ENCODE data around the gene SLC19A3. TPM values are rescaled to one million over a fixed set of nuclear protein-coding genes. Genes with fewer than 3 reads are reported as not detected.
"Not testable (repeated sequence)": the region's sequence is repeated elsewhere in the genome, so short reads cannot be mapped to it uniquely, and the experiment has no call there.

Gene SLC19A3
- total RNA-seq (2014; rRNA removed; shearing (Covaris generic); ENCODE audit: low replicate concordance), result not detected in 2 replicates

DNA sequence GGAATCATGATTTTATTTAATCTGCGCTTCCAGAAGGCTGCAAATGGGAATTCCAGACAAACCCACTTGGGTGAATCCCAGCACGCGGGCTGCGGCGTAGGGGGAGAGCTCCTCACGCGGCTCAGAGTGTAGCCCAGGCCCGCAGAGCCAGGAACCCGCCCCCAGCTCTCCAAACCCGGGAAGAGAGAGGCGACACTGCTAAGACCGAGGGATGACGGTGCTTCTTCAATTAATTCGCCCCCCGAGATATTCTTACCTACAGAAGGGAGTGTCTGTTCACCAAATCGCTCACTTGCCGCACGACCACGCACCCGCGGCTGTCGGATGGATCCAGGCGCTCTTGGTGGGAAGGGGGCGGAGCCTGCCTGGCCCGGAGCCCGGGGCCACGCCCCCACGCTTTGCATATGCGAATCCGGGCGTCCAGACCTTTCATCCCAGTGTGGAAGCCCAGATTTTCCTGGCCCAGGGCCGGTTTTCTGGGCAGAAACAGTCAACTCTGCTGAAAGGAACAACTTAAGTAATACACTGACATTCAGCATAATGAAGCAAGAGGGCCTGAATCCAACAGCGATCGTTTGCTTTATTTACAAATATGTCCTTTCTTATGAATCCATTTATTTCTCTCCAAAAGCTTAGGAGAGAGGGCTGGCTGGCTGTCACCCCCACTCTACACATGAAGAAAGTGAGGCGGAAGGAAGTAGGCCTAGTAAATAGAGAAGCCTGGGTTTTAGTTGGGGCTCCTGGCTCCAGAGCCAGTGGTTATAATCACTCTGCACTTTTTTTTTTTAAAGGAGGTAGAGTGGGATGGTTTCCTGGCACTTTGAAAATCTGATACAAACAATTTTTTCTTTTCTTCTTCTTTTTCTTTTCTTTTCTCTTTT lies at the start of gene SLC19A3:
TSS of gene SLC19A3 (minus strand) at position 342 of the 881 bp plus-strand sequence. CDS start 15,710 bp downstream, outside the sequence.
- H4K20me1 ChIP-seq (ENCODE audit: insufficient read depth, low read depth, low read length), result no peaks in the 10 kb centered on the region
- no peak within 1 kb of the TSS for H3K9ac ChIP-seq (ENCODE audit: low read length)
- DNase-seq, result no peak
- H3K9me3 ChIP-seq (ENCODE audit: low read length), result no peaks in the 10 kb centered on the region
- no peaks in the 10 kb centered on the region for H3K9me2 ChIP-seq (replicated peaks; ENCODE audit: insufficient read depth, low read length)
- H3K79me2 ChIP-seq (ENCODE audit: low read length), result no peaks in the 10 kb centered on the region
- no peaks in the 10 kb centered on the region for H3K27me3 ChIP-seq (ENCODE audit: low read length)
- H3K27ac ChIP-seq (ENCODE audit: low read length), result no peak within 1 kb of the TSS
- no peak within 1 kb of the TSS for H3K4me3 ChIP-seq (ENCODE audit: low read length)
- H3K4me2 ChIP-seq (ENCODE audit: low read depth, low read length, poor library complexity, severe bottlenecking), result no peak within 1 kb of the TSS
- no peak within 1 kb of the TSS for H2AFZ ChIP-seq (ENCODE audit: low read length)
- no peaks in the 10 kb centered on the region for H3K36me3 ChIP-seq (ENCODE audit: insufficient read depth, low read length)
- H3K4me1 ChIP-seq (ENCODE audit: low read length), result no peaks in the 10 kb centered on the region

DNA sequence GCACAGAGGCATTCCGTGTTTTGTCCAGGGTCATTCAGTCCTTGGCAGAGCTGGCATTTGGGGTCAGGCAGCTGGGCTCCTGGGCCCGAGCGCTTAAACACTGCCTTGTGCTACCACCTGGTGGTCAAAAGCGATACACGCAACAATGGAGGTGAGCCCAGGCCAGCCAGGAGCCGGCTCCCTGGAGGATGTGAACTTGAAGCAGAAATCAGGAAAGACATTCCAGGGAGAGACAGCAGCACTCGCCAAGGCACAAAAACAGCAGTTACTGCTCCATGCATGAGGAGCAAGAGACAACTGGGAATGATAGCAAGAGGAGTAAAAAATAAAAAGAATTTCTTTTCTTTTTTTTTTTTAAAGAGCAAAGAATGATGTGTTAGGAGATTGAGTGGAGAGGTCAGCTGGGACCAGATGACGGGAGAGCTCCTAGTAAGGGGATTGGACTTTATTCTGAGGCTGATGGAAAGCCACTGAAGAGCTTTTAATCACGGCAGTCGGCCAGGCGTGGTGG lies 48.6 kb upstream of the SLC19A3 start:
- no peak overlapping the region for H3K9ac ChIP-seq (ENCODE audit: low read length)
- H3K9me3 ChIP-seq (ENCODE audit: low read length), result no peaks in the 10 kb centered on the region
- no peaks in the 10 kb centered on the region for H3K79me2 ChIP-seq (ENCODE audit: low read length)
- H3K4me2 ChIP-seq (ENCODE audit: low read depth, low read length, poor library complexity, severe bottlenecking), result no peak overlapping the region
- no peak overlapping the region for H3K27ac ChIP-seq (ENCODE audit: low read length)
- no peaks in the 10 kb centered on the region for H4K20me1 ChIP-seq (ENCODE audit: insufficient read depth, low read depth, low read length)
- no peaks in the 10 kb centered on the region for H3K9me2 ChIP-seq (replicated peaks; ENCODE audit: insufficient read depth, low read length)
- peak; percentile 82 for DNase-seq
- H3K4me3 ChIP-seq (ENCODE audit: low read length), result no peak overlapping the region
- no peak overlapping the region for H2AFZ ChIP-seq (ENCODE audit: low read length)
- H3K4me1 ChIP-seq (ENCODE audit: low read length), result no peaks in the 10 kb centered on the region
- no peaks in the 10 kb centered on the region for H3K36me3 ChIP-seq (ENCODE audit: insufficient read depth, low read length)
- H3K27me3 ChIP-seq (ENCODE audit: low read length), result no peaks in the 10 kb centered on the region

GRCh38 chr2:227765788-227766372 lies 48.1 kb upstream of the SLC19A3 start:
- no peaks in the 10 kb centered on the region for H3K36me3 ChIP-seq (ENCODE audit: insufficient read depth, low read length)
- no peak overlapping the region for H3K4me3 ChIP-seq (ENCODE audit: low read length)
- H3K4me1 ChIP-seq (ENCODE audit: low read length), result no peaks in the 10 kb centered on the region
- no peaks in the 10 kb centered on the region for H4K20me1 ChIP-seq (ENCODE audit: insufficient read depth, low read depth, low read length)
- H3K27ac ChIP-seq (ENCODE audit: low read length), result no peak overlapping the region
- no peaks in the 10 kb centered on the region for H3K9me2 ChIP-seq (replicated peaks; ENCODE audit: insufficient read depth, low read length)
- no peak overlapping the region for H2AFZ ChIP-seq (ENCODE audit: low read length)
- no peaks in the 10 kb centered on the region for H3K79me2 ChIP-seq (ENCODE audit: low read length)
- H3K4me2 ChIP-seq (ENCODE audit: low read depth, low read length, poor library complexity, severe bottlenecking), result no peak overlapping the region
- H3K27me3 ChIP-seq (ENCODE audit: low read length), result no peaks in the 10 kb centered on the region
- DNase-seq, result no peak
- H3K9me3 ChIP-seq (ENCODE audit: low read length), result no peaks in the 10 kb centered on the region
- no peak overlapping the region for H3K9ac ChIP-seq (ENCODE audit: low read length)

DNA sequence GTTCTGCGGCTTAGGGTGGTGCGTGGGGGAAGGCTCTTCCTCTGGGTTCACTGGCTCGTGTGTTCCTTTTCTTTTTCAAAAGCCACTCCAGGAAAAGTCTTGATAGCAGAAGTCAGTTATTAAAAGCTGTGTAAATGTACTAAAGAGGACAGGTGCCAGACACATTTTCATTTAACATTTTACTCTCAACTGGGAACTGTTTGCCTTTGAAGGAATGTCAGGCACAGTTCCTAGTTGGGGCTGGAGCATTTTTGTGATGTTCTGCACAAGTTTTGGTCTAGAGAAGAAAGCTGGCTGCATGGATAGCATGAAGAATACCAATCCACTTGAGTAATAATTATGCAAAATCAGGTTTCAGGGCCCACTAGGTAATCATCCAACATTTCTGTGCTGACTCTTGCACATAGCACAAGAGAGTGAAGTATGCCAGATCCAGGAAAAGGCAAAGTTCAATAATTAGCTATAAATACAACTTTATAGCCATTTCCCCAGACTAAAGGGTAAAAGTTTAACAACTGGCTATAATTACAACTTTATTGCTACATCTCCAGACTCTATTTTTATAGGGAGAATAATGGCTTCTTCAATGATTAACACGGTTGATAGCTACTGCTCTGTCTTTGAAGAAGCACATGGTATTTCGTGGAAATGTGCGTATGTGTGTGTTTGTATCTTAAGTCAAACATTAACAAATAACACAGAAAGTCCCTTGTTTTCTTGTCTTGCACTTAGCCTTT lies 44.1 kb upstream of the SLC19A3 start:
- Histone ChIP-seq H3K4me1 (ENCODE audit: low read length) (no peaks in the 10 kb centered on the region), H2AFZ (ENCODE audit: low read length) (no peak overlapping the region), H4K20me1 (ENCODE audit: insufficient read depth, low read depth, low read length) (no peaks in the 10 kb centered on the region), H3K9me2 (replicated peaks; ENCODE audit: insufficient read depth, low read length) (no peaks in the 10 kb centered on the region), H3K4me2 (ENCODE audit: low read depth, low read length, poor library complexity, severe bottlenecking) (no peak overlapping the region), H3K27me3 (ENCODE audit: low read length) (no peaks in the 10 kb centered on the region), H3K4me3 (ENCODE audit: low read length) (no peak overlapping the region), H3K36me3 (ENCODE audit: insufficient read depth, low read length) (no peaks in the 10 kb centered on the region), H3K9me3 (ENCODE audit: low read length) (no peaks in the 10 kb centered on the region), H3K27ac (ENCODE audit: low read length) (no peak overlapping the region), H3K79me2 (ENCODE audit: low read length) (no peaks in the 10 kb centered on the region), H3K9ac (ENCODE audit: low read length) (no peak overlapping the region)
- no peak for DNase-seq

DNA sequence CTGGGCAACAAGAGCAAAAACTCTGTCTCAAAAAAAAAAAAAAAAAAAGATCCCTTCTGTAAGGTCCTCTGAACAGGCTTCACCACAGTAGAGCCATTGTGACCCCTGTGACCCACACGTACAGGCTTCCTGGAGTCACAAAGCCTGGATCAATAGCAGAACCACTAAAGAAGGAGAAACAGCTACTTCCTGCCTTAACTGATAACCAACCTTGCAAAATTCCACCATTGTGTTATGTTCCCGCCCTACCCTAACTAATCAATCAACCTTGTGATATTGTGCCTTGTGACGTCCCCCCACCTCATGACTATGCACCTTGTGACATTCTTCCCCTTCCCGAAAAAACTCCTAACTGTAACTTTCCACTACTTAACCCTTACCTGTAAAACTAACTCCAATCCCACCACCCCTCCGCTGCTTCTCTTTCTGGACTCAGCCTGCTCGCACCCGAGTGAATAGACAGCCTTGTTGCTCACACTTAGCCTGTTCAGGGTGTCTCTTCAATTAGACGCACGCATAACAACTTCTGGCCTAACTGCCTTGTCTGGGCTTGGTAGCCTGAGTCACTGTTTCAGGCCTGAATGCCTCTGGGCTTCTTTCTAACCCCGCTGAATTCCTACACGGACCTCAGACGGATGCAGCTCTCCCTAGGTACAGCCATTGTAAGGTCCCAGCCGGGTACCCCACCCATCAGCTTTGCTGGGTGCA lies 41.7 kb upstream of the SLC19A3 start:
- Histone ChIP-seq H2AFZ (ENCODE audit: low read length) (no peak overlapping the region), H3K4me3 (ENCODE audit: low read length) (no peak overlapping the region), H3K79me2 (ENCODE audit: low read length) (no peaks in the 10 kb centered on the region), H3K9ac (ENCODE audit: low read length) (no peak overlapping the region), H3K27me3 (ENCODE audit: low read length) (no peaks in the 10 kb centered on the region), H3K4me1 (ENCODE audit: low read length) (no peaks in the 10 kb centered on the region), H3K27ac (ENCODE audit: low read length) (no peak overlapping the region), H3K4me2 (ENCODE audit: low read depth, low read length, poor library complexity, severe bottlenecking) (no peak overlapping the region), H3K36me3 (ENCODE audit: insufficient read depth, low read length) (no peaks in the 10 kb centered on the region), H3K9me3 (ENCODE audit: low read length) (no peaks in the 10 kb centered on the region), H4K20me1 (ENCODE audit: insufficient read depth, low read depth, low read length) (no peaks in the 10 kb centered on the region), H3K9me2 (replicated peaks; ENCODE audit: insufficient read depth, low read length) (no peaks in the 10 kb centered on the region)
- no peak for DNase-seq

DNA sequence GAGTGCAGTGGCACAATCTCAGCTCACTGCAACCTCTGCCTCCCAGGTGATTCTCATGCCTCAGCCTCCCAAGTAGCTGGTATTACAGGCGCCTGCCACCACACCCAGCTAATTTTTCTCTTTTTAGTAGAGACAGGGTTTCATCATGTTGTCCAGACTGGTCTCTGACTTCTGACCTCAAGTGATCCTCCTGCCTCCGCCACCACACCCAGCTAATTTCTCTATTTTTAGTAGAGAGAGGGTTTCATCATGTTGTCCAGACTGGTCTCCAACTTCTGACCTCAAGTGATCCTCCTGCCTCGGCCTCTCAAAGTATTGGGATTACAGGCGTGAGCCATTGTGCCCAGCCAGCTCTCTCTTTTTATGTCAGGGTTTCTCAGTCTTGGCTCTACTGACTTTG lies 38.4 kb upstream of the SLC19A3 start:
- H3K4me1 ChIP-seq (ENCODE audit: low read length); DNase-seq; H3K27ac ChIP-seq (ENCODE audit: low read length); H4K20me1 ChIP-seq (ENCODE audit: insufficient read depth, low read depth, low read length); H3K4me2 ChIP-seq (ENCODE audit: low read depth, low read length, poor library complexity, severe bottlenecking); H2AFZ ChIP-seq (ENCODE audit: low read length); H3K27me3 ChIP-seq (ENCODE audit: low read length); H3K9me3 ChIP-seq (ENCODE audit: low read length); H3K9ac ChIP-seq (ENCODE audit: low read length); H3K79me2 ChIP-seq (ENCODE audit: low read length); H3K4me3 ChIP-seq (ENCODE audit: low read length); H3K9me2 ChIP-seq (replicated peaks; ENCODE audit: insufficient read depth, low read length); H3K36me3 ChIP-seq (ENCODE audit: insufficient read depth, low read length): not testable (repeated sequence)

GRCh38 chr2:227748079-227748478 lies 30.3 kb upstream of the SLC19A3 start:
- Histone ChIP-seq H3K27me3 (ENCODE audit: low read length) (no peaks in the 10 kb centered on the region), H3K4me2 (ENCODE audit: low read depth, low read length, poor library complexity, severe bottlenecking) (no peak overlapping the region), H2AFZ (ENCODE audit: low read length) (no peak overlapping the region), H3K79me2 (ENCODE audit: low read length) (no peaks in the 10 kb centered on the region), H3K27ac (ENCODE audit: low read length) (no peak overlapping the region), H4K20me1 (ENCODE audit: insufficient read depth, low read depth, low read length) (no peaks in the 10 kb centered on the region), H3K4me3 (ENCODE audit: low read length) (no peak overlapping the region), H3K36me3 (ENCODE audit: insufficient read depth, low read length) (no peaks in the 10 kb centered on the region), H3K9me3 (ENCODE audit: low read length) (no peaks in the 10 kb centered on the region), H3K9me2 (replicated peaks; ENCODE audit: insufficient read depth, low read length) (no peaks in the 10 kb centered on the region), H3K4me1 (ENCODE audit: low read length) (no peaks in the 10 kb centered on the region), H3K9ac (ENCODE audit: low read length) (no peak overlapping the region)
- DNase-seq, result peak; percentile 53
